DMS79 treated with DMSO at 0.1 percent for 48 hours (cell line): ENCODE measurements around the gene RAMP2.
"Not testable (repeated sequence)": the region's sequence is repeated elsewhere in the genome, so short reads cannot be mapped to it uniquely, and the experiment has no call there.

Source experiments
- DNase-seq: peaks from one replicate; lab custom pipeline; 2025; lab: John Stamatoyannopoulos, UW

Gene RAMP2, protein sequence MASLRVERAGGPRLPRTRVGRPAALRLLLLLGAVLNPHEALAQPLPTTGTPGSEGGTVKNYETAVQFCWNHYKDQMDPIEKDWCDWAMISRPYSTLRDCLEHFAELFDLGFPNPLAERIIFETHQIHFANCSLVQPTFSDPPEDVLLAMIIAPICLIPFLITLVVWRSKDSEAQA

DNA sequence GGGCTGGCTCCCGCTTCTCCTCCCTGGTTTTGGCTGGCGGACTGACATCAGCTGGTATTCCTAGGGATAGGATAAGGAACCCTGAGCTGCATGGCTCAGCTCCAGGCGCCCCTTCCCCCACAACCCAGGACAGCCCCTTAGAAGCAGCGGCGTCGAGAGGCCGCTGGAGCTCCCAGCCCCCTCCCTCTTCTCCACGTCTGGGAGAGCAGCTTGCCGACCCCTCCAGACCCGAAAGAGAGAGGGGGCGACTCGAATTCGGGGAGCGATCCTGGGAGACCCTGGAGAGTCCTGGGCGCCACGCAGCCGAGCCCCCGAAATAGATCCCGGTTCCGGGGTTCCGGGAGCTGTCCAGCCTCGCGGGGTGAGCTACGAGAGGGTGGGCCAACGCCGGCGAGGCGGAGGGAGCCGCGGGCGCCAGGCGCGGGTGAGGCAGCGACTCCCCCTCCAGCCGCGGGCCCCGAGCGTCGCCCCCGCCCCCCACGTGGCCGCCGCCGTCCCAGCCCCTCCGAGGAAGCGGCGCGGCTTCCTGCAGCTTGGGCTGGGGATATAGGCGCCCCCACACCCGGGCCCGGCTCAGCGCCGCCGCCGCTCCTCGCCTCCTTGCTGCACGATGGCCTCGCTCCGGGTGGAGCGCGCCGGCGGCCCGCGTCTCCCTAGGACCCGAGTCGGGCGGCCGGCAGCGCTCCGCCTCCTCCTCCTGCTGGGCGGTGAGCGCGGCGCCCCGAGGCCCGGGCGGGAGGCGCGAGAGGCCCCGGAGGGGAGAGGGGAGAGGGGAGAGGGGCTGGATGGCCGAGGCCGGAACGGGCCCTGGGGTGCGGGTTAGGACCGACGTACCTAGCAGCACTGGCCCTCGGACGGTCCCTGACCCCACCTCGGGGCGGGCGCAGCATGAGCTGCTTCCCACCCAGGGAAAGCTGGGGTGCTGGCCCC is at the start of gene RAMP2:
Gene RAMP2 (plus strand): TSS at position 576 of the 930 bp plus-strand sequence. CDS start 35 bp downstream, at position 611.
- peak; percentile 31 for DNase-seq

DNA sequence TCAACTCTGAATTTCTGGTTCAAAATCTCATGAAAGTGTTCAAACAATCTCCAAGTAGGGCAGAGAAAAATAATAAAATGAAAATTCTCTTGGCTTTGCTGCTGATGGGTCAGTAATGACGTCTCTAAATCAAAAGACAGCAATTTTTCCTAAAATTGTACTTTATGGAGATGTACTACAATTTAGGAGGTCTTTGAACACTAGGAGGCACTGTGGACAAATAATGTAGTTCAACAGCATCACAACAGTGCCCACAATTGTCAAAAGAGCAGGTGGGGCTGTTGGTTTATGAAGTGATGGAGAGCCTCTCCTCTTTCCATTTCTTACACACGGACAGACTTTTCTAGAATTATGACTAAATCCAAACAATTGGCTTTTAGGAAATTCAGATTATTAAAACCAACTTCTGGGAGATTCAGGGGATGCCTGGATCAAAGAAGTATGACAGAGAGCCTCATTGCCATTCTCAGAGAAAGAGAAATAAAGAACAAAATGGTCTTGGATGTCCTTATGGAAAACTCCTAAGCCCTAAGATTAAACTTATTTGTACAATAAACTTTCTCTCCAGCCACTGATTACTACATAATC is 39.9 kb upstream of the RAMP2 start:
- DNase-seq: peak; percentile 46

DNA sequence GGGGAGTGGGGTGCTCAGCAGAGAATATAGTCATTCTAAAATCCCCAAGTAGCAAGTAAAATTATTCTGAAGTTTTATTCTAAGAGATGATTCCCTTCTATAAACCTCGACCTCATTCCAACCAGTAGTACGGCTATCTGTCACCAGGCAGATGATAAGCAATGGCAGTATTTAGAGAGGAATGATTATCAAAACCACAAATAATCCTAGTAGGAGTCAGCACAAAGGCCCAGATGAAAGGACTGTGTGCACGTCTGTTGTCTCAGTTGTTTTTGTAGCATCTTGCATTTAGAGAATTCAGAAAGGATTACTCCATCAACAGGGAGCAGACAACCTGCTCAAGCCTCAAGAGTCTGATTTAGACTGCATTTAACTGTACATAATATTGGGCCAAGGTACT is 37.4 kb upstream of the RAMP2 start:
- no peak for DNase-seq

DNA sequence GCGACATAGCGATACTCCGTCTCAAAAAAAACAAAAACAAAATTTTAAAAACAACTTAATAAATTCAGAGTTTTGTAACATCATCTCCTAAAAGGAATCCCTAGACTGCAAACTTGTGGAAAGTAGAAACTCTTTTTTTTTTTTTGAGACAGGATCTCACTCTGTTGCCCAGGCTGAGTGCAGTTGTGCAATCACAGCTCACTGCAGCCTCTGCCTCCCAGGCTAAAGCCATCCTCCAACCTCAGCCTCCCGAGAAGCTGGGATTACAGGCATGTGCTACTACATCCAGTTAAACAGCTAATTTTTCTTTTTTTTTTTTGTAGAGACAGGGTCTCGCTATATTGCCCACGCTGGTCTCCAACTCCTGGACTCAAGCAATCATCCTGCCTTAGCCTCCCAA is 35.9 kb upstream of the RAMP2 start:
- no peak for DNase-seq

DNA sequence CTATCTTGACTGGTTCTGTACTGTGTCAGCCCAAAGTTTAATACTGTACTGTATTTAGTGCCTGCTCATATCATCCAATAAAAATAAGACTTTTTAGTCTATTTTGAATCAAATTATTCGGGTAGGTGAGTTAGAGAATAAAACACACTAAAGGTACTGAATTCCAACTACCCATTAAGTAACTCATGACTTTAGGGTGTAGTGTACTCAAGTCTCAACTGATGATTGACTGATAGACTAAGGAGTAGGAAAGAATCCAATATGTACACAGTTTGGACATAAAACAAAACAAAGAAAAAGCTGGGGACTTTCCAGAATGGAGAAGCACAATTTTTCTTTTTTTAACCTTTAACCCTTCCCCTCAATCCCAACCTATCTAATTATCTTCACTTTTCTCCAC is 20.3 kb upstream of the RAMP2 start:
- DNase-seq: no peak

DNA sequence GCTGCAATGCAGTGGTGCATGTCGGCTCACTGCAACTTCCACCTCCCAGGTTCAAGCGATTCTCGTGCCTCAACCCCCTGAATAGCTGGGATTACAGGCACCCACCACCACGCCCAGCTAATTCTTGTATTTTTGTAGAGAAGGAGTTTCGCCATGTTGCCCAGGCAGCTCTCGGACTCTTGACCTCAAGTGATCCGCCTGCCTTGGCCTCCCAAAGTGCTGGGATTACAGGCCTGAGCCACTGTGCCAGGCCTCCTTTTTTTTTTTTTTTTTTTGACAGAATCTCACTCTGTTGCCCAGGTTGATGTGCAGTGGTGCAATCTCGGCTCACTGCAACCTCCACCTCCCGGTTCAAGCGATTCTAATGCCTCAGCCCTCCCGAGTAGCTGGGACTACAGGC is 18.1 kb upstream of the RAMP2 start:
- not testable (repeated sequence) for DNase-seq

DNA sequence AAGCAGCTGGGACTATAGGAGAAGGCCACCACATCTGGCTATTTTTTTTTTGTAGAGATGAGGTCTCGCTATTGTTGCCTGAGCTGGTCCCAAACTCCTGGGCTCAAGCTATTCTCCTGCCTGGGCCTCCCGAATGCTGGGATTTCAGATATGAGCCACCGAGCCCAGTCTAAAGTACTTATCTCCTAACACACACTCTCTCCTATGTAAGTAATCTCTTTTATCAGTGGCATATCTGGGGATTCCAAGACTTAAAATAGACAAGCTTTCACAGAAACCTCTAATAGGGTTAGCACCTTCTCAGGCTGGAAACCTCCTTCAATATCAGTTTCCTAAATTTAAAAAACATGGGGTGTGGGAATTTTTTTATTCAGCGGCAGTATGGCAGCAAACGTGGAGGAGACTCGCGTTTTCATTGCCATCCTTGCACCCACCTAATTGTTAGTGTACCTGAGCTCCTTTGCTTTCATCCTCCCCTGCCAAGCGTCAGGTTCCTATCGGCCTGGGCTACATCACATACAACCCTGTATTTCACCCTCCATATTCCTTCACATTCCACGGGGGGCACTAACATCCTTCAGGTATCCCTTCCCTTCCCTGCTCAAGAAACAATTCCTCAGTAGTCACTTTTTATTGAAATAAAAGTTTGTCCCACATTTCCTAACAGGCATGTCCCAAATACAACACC is 17.3 kb upstream of the RAMP2 start:
- DNase-seq: peak; percentile 40

DNA sequence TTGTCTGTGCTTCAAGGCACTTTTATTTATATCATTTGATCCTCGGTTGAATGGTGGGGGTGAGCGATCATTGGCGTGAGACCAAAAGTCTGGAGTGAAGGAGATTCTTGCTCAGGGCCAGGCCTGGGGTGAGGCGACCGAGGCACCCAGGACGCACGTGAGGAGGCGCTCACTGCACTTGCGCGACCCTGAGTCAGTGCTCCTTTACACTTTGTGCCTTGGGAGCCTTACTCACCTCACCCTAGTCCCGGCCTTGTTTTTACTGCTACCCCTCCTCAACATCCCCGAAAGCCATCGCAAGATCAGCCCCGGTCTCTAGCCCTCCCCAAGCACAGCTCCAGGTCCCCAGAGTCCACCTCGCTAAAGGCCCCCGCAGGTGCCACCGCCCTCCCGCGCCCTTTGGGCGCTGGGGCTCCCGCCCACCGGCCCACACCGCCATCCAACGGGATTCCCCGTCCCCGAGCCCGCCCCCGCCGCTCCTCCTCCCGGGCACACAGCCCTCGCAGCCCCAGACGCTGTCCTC is 16.7 kb upstream of the RAMP2 start:
- peak; percentile 53 for DNase-seq

DNA sequence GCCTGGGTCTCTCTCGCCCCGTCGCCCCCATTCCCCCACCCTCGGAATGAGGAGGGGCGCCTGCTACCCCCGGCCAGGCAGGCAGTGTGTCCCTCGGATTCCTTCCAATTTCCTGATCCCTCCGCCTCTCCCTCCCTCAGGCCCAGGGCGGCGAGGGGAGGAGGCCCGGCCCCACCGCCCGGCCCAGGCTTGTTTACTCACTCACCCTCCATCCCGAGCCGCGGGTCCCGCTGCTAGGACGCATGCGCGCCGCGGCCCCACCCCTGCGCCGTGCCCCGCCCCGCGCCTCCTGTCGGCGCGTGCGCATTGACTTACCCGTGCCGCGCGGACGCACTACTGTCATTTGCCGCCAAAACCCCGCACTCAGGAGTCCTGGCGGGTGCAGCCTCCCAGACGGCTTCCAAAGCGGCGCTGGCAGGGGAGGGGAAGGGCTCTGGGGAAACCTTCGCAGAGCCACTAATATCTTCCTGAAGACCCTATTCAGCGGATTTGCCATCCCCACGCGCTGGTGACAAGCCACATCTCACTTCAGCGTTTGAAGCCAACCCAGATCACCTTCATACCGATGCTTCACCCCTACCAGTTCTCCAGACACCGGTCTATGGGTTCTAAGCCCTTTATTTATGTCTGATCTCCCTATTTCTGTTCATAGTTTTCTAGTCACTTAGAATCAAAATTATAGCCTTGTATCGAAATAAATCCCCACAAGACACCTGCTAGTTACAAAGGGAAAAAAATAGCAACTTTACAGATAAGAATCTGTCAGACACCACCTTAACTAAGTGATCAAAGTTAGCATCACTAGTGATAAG is 16.0 kb upstream of the RAMP2 start, which contains the start of gene EZH1:
Gene EZH1 (minus strand): TSS at position 235 of the 812 bp plus-strand sequence. CDS start 16,099 bp downstream, outside the sequence.
- DNase-seq: peak; percentile 90

DNA sequence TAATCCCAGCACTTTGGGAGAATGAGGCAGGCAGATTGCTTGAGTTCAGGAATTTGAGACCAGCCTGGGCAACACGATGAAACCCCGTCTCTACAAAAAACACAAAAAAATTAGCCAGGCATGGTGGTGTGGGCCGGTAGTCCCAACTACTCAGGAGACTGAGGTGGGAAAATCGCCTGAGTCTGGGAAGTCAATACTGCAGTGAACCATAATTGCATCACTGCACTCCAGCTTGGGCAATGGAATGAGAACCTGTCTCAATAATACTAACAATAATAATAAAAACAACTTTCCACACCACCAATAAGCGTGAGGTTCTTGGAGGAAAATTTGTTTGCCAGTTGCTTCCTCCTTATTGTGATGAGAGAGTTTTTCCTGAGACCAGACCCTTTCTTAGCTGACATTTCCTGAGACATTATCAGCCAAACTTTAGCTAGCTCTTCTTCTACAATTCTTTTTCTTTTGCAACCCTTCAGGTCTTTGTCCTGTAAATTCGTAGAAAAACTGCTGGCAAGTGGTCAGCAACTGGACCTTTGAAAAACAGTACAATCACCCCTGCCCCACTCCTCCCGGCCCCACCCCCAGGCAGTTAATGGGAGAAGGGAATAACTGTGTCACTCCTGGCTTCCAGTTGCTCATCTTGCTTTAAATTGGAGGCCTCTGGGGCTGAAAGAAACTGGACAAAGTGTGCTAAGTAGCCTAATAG is 12.7 kb upstream of the RAMP2 start:
- DNase-seq: no peak

DNA sequence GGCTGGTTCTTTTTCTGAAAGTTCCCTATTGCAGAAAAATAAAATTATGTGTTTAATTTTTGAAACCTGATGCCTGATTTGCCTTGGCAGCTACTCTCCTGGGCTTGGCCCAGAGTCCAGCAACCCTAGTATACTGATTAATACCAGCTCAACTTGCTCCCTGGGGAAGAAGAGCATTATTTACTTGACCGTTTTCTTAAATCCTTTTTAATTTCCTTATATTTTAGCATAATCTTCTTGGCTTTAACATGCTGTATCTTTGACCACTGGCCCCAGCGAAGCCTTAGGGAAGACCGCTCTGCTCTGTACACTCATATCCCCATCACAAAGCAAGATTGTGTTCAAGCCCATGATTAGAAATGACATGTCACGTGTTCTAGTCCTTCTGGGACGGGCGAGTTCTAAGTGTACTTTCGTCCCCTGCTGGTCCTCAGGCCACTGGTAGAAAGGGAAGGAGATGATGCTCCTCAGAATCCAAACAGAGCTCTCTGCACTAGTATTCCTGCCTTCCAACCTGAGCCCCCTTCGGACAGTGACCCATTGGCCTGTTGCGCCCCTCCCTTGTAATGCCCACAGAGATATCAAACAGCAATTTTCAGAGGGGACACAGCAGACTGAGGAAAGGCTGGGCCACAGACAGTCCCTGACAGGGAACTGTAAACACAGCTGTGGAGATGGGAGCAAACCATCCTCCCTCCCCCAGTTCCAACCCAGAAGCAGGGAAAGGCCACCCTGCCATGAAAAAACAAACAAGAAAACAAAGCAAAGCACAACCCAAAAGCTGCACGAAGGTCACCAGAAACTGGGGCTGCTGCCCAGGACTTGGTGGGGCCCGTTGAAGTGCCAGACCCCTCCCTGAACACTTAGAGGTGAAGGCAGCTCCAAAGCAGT is 11.9 kb upstream of the RAMP2 start:
- DNase-seq: no peak

DNA sequence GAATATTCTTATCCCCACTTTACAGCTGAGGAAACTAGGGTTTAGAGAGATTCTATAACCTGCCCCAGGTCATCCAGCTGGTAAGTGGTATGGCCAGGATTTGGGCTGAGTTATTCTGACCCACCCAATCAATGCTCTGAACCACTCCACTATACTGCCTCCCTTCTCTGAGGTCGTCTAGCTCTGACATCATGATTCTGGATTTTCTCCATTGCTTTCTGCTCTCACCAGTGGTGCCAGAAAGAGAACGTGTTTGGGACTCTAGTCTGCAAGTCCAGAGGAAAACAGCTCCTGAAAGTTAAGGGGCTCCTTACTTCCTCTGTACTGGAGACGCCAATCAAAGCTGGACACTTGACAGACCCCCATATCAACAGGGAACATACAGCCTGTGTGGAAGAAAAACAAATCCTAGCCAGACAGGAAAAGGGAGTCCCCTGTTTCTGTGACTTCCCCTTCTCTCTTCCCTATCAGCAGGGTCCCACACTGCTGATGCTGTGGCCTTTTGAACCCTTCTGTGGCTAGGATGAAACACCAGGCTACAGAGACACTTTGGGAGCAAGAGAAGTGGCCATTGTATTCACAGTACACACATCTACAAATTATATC is 10.2 kb upstream of the RAMP2 start:
- DNase-seq: no peak

DNA sequence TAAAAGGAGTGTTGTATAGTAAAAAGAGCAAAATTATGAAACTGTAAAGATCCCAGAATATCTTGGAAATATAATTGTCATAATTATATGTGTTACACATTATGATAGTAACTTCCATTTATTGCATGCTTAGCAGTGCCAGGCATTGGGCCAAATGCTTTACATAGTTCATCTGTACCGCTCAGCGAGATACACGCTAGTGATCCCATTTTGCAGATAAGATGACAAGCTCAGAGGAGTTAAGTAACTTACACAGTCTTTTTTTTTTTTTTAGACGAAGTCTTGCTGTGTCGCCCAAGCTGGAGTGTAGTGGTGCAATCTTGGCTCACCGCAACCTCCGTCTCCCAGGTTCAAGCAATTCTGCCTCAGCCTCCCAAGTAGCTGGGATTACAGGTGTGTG is 9.4 kb upstream of the RAMP2 start:
- DNase-seq: no peak

DNA sequence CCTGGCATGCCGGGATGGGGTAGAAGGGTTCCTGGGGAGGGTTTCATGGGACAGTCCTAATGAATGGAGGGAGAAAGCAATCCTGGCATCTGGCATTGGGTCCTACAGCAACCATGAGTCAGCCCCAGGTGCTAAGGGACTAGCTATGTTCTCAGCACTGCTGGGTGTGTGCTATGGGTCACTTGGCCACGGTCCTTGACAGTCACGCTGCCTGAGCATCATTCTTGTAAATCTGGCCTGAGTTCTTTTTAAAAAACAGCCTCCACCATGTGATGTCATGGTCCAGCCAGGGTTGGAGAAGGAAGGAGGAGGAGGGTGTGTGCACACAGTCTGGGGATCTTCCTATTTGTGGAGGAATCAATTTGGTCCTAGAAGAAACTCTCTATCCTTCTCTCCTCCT is 6.2 kb upstream of the RAMP2 start:
- DNase-seq: peak; percentile 67

DNA sequence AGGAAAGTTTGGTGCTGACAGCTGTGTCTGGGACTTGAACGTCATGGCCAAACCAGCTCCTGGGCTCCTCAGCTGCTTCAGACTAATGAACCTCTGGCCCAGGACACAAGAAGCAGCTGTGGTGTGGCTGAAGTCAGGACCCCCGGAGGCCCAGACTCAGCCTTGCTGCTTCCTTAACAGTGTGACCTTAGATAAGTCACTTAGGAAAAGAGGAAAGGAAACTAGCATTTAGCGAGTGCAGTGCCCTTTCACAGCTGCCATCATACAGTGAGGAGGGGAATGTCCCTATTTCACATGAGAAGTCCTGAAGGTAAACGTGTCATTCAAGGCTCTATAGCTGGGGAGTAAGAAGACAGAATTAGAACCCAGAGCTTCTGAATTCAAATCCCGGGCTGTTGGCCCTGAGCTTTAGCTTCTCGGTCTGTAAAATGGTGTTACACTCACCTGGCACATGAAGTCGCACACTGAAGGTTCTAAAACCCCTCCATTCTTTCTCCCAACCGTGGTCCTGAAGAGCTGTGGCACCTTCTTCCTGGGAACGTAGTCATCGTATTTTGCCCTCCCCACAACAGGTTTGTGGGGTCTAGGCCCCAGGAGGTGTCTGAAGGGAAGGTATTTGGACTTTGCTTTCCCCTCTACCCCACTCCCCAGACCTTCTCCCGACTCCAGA is 910 bp upstream of the RAMP2 start:
- no peak for DNase-seq

DNA sequence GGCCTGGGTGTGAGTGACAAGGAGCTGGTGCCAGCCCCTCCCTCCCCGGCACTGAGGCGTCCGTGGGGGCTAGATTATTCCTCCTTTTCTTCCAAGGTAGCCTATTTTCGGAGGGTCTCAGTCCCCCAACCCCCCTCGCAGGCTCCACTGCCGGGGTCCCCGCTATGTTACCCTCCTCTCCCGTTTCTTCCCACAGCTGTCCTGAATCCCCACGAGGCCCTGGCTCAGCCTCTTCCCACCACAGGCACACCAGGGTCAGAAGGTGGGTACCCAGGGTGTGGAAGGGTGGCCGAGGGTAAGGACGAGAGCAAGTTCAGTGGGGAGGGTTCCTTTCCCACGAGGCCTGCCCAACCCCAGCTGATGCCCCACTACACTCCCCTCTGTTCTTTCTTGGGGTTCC is 611 bp downstream of the RAMP2 start:
- DNase-seq: no peak

DNA sequence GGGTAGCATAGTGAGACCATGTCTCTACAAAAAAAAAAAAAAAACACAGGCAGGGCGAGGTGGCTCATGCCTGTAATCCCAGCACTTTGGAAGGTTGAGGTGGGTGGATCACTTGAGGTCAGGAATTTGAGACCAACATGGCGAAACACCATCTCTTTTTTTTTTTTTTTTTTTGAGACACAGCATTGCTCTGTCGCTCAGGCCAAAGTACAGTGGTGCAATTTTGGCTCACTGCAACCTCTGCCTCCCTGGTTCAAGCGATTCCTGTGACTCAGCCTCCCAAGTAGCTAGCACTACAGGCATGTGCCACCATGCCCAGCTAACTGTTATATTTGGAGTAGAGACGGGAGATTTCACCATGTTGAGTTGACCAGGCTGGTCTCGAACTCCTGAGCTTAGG is 5.1 kb downstream of the RAMP2 start:
- no peak for DNase-seq

DNA sequence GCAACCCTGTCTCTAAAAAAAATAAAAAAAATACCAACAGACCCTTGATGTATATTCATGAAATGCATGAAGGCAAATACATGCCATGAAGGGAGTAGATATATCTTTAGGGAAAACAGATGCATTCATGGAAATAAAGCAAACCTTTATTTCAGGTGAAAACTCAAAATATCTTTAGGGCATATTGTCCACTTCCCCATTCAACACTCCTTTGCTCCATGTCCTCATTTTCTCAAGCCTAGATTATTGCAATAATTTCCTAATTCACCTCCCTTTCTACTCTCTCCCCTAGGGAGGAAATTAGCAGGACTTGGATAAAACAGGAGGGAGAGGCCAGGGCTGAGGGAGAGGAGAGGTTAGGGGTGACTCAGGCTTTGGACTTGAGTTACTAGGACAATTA is 6.5 kb downstream of the RAMP2 start:
- no peak for DNase-seq

DNA sequence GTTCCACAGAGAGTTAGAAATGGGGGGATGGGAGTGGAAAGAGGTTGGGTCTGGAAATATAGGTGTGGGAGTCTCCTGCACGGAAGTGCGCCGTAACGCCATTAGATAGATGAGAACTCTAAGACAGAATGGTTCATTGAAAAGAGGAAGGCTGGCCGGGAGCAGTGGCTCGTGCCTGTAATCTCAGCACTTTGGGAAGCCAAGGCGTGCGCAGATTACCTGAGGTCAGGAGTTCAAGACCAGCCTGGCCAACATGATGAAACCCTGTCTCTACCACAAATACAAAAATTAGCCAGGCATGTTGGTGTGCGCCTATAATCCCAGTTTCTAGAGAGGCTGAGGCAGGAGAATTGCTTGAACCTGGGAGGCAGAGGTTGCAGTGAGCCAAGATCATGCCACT is 7.0 kb downstream of the RAMP2 start:
- not testable (repeated sequence) for DNase-seq
